RWPE1 (cell line): Measurements from ENCODE around the gene AUTS2.

Source experiments
- CTCF ChIA-PET: fragments of 350-600 bp; sonication (Branson Sonifier 250); formaldehyde crosslinking; extraction: SDS; loops from one replicate; lab custom pipeline; 2021; lab: Yijun Ruan, JAX
- POLR2A ChIA-PET: fragments of 400-600 bp; formaldehyde crosslinking; extraction: SDS; loops from one replicate; lab custom pipeline; 2020; ENCODE audit warnings: antibody characterized with exemption; ENCODE audit not compliant: low non-redundant PET; lab: Yijun Ruan, JAX
- DNase-seq: peaks from one replicate; pipeline ENCODE4 v3.0.0; 2012; ENCODE audit warnings: low spot score
- H3K27ac ChIP-seq: fragments of 450-650 bp; 2 replicates; pipeline ENCODE4 v1.5.1; 2017
- CTCF ChIP-seq: fragments of 450-650 bp; conservative IDR thresholded peaks from 2 replicates; pipeline ENCODE4 v1.5.1; 2017; ENCODE audit warnings: low read depth, mild to moderate bottlenecking

The AUTS2 gene

DNA sequence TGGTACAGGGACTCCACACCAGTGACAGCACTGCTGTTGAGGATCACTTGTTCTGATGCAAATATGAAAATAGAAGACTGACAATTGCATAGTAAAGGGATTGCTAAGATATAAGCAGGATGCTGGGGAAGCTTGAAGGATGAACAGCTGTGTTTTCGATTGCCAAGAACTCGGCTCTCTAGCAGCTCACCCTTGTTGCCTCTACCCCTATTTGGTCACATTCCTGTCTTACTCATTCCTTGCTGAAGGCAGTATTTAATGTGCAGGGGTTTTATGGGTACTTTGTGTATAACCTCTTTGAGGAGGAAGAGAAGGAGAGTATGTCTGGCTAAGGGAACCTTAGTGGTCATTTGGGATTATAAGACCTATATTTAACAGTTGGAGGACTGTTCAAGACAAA is 218.8 kb downstream of the AUTS2 start:
- DNase-seq = no peak
- no peak overlapping the region for H3K27ac ChIP-seq
- CTCF ChIA-PET = no interaction called here
- POLR2A ChIA-PET = no interaction called here
- TF ChIP-seq CTCF = no peak

DNA sequence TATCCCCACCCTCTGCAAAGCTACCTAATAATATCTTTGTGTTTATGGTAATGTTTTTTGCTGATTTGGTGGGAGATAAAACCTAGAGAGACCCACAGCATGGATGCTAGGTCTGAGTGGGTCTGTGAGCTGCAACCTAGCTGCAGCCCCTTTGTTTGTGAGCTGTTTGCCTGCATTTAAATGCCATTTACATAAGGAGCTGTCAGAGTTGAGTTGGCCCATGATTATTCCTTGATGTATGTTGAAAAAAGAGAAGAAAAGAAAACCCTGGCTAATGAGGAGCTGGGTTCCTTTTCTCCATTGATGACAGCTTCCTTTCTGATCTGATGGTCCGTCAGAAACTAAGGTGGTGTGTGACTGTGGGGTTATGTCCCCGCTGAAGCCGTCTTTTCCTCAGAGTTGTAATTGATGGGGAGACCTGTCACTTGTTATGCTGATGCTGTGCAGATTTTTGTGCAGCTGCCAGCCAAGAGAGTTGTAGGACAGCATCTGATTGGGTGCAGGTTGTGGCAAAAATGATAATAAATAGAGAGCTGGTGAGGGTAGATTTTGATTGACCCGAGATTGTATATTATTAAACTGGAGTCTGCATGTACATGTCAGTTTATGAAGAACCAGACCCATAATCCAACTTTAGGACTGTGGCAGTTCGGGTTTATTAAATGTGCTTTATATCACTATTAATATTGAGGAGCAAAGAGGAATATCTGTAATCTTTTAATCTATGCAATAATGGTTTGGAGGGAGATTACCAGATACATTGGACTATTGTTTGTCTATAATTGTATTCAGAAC is 219.8 kb downstream of the AUTS2 start:
- no peak for TF ChIP-seq CTCF
- ChIA-PET CTCF (no interaction called here), POLR2A (no interaction called here)
- H3K27ac ChIP-seq = no peak overlapping the region
- DNase-seq = no peak

- POLR2A ChIA-PET = no interaction called here
- CTCF ChIA-PET = no interaction called here
- H3K27ac ChIP-seq = no peak overlapping the region
- DNase-seq = no peak
- TF ChIP-seq CTCF = no peak
Observed at GRCh38 chr7:69818636-69819332, 220.5 kb downstream of the AUTS2 start.

DNA sequence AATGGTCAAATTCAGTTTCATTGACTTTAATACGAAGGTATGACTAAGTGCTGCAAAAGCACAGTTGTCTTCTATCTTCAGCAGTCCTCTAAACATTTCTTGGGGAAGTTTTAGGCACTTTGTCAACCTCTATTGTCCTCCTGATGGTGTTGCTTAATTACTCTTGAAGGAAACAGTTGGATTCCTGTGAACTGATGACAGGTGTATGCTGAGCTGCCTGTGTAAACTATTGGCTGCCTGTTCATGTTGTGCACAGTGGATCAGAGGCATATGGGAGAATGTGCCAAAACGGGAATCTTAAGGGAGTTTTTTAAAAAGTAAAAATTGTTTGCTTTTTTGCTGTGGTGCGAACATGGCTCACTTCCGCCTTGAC is 221.0 kb downstream of the AUTS2 start:
- no peak overlapping the region for H3K27ac ChIP-seq
- CTCF ChIA-PET = no interaction called here

GRCh38 chr7:69820479-69821192 is 222.4 kb downstream of the AUTS2 start:
- no peak overlapping the region for H3K27ac ChIP-seq
- TF ChIP-seq CTCF = no peak
- ChIA-PET POLR2A (no interaction called here), CTCF (no interaction called here)
- DNase-seq = no peak

More for the DNA sequence above, 221.0 kb downstream of the AUTS2 start:
- DNase-seq = no peak
- POLR2A ChIA-PET = no interaction called here
- no peak for TF ChIP-seq CTCF

- no peak for TF ChIP-seq CTCF
- CTCF ChIA-PET = no interaction called here
- POLR2A ChIA-PET = no interaction called here
- no peak overlapping the region for H3K27ac ChIP-seq
- DNase-seq = no peak
Observed at GRCh38 chr7:69822386-69822785, 224.1 kb downstream of the AUTS2 start.
